PFSK-1 (cell line): Measurements from ENCODE around the gene ITGA11.

Experiments used
- FOXP2 ChIP-seq: optimal IDR thresholded peaks from 2 replicates; pipeline ENCODE3; 2011; ENCODE audit warnings: borderline replicate concordance, control low read depth, inconsistent platforms; ENCODE audit not compliant: insufficient read depth; ENCODE audit errors: extremely low read length, extremely low read depth
- POLR2AphosphoS5 ChIP-seq: IDR thresholded peaks from 2 replicates; pipeline ENCODE4 v1.6.1; 2012; ENCODE audit warnings: low read depth, mild to moderate bottlenecking, control low read depth, low read length, moderate library complexity
- REST ChIP-seq, 2 experiments: IDR thresholded peaks; 2 replicates each; pipeline versions ENCODE4 v1.6.1 to v1.8.0; 2011 to 2012; ENCODE audit warnings: low read depth in 2 of 2, low read length in 2 of 2, control low read depth in 1 of 2, inconsistent platforms in 1 of 2, mild to moderate bottlenecking in 1 of 2, moderate library complexity in 1 of 2; ENCODE audit not compliant: insufficient read depth in 1 of 2
- SIN3A ChIP-seq: IDR thresholded peaks from 2 replicates; pipeline ENCODE4 v1.6.1; 2012; ENCODE audit warnings: mild to moderate bottlenecking, low read length, moderate library complexity, borderline replicate concordance; ENCODE audit not compliant: insufficient read depth
- TAF1 ChIP-seq: IDR thresholded peaks from 2 replicates; pipeline ENCODE4 v1.6.1; 2012; ENCODE audit warnings: low read length, control low read depth, borderline replicate concordance; ENCODE audit not compliant: insufficient read depth

The ITGA11 gene

GRCh38 chr15:68295014-68295805, 136.8 kb downstream of the ITGA11 start:
- TF ChIP-seq REST (IDR thresholded peaks at IDR 0.05; ENCODE audit: insufficient read depth in 1 of 2, low read depth in 2 of 2, low read length in 2 of 2) (no peak), SIN3A (no peak), FOXP2 (no peak), POLR2AphosphoS5 (no peak; the same call in 1 of the 2 replicates), TAF1 (no peak)

- TF ChIP-seq FOXP2, result no peak
- TF ChIP-seq SIN3A, result no peak
- TF ChIP-seq TAF1, result no peak
- no peak for TF ChIP-seq REST (IDR thresholded peaks at IDR 0.05; ENCODE audit: insufficient read depth in 1 of 2, low read depth in 2 of 2, low read length in 2 of 2)
- no peak for TF ChIP-seq POLR2AphosphoS5
Observed at GRCh38 chr15:68292967-68293366, 139.0 kb downstream of the ITGA11 start.

- TF ChIP-seq REST (IDR thresholded peaks at IDR 0.05; ENCODE audit: insufficient read depth in 1 of 2, low read depth in 2 of 2, low read length in 2 of 2) (no peak), POLR2AphosphoS5 (no peak), TAF1 (no peak), SIN3A (no peak), FOXP2 (no peak)
Observed at GRCh38 chr15:68292157-68292781, 139.7 kb downstream of the ITGA11 start.

- TF ChIP-seq TAF1, result no peak
- no peak for TF ChIP-seq REST (IDR thresholded peaks at IDR 0.05; ENCODE audit: insufficient read depth in 1 of 2, low read depth in 2 of 2, low read length in 2 of 2)
- TF ChIP-seq SIN3A, result no peak
- TF ChIP-seq POLR2AphosphoS5, result no peak
- no peak for TF ChIP-seq FOXP2
Observed at GRCh38 chr15:68290715-68291114, 141.2 kb downstream of the ITGA11 start.
